GM19023 (cell line): ENCODE data around the gene TTLL3.
"Not testable (repeated sequence)": the region's sequence is repeated elsewhere in the genome, so short reads cannot be mapped to it uniquely, and the experiment has no call there.

ENCODE experiments used
- ATAC-seq: cut with Tn5 transposase; IDR thresholded peaks from one replicate; pipeline ENCODE4 v1.9.1; 2021; ENCODE audit warnings: mild to moderate bottlenecking, moderate library complexity; ENCODE audit not compliant: unreplicated experiment

The TTLL3 gene

DNA sequence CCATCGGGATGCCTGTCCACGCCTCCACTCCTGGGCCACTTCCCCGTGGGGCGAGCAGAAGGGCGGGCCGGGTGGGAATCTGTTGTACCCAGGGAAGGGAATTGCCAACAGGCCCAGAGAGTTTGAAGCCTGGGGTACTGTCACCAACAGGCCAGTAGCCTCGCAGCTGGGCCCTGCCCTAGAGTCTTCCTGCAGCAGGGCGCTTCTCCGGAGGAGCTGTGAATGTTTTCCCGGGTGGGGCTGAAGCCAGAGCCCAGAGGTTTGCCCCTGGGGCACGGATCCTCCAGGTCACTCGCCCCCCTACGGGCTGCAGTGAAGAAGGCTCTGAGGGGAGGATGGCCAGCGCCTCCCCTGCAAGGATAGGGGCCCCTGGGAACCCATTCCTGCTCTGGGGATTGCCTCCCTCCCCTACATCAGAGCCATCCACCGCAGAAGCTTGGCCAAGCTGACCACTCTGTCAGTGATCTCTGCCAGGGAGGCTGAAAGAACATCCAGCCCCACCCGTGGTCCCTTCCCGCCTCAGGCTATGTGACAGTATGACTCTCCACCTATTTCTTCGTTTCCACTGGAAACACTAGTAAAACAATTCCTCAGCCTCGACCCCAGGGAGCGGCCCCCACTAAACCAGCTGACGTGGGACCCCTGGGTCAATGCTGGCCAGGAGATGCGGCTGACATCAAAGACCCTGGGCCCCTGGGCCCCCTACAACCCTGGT lies 53.2 kb downstream of the TTLL3 start:
- no peak for ATAC-seq

GRCh38 chr3:9864200-9864927 lies 54.3 kb downstream of the TTLL3 start:
- ATAC-seq, result no peak

DNA sequence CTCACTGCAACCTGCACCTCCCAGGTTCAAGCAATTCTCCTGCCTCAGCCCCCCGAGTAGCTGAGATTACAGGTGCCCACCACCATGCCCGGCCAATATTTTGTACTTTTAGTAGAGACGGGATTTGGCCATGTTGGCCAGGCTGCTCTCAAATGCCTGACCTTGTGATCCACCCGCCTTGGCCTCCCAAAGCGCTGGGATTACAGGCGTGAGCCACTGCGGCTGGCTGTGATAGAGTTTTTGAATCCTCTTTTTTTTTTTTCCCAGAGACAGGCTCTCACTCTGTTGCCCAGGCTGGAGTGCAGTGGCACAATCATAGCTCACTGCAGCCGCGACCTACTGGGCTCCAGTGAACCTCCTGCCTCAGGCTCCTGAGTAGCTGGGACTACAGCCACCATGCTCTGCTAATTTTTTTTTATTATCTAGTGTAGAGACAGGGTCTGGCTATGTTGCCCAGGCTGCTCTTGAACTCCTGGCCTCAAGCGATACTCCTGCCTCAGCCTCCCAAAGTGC lies 55.1 kb downstream of the TTLL3 start:
- not testable (repeated sequence) for ATAC-seq

DNA sequence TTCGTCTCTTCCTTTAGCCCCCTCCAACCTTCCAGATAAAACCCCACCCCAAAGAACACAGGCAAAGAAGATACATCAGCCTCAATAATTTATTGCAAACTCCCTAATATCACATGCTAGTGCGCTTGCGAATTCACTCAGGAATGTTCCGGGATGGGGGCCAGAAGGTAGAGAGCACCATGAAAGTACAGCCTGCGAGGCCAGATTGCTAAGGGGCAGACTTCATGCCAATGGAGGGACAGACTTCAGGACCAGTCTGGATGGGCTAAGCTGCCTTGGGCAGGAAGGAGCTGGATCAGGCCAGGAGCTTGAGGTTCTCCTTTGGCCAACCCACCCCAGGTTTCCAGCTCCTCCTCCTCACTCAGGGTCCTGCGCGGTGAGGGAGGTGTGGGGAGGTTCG lies 56.6 kb downstream of the TTLL3 start:
- no peak for ATAC-seq

DNA sequence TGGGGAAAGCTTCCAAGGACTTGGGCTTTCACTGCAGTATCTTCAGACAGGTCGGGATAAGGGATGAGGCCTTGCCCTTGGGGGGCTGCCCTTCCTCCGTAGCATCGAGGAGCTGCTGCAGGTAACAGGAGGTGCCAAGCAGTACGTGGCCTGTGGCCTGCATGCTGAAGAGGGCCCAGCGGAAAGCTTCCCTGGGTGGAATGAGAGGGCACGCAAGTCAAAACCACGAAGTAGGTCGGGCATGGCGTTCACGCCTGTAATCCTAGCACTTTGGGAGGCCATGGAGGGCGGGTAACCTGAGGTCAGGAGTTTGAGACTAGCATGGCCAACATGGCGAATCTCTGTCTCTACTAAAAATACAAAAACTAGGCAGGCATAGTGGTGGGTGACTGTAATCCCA lies 57.0 kb downstream of the TTLL3 start:
- no peak for ATAC-seq

DNA sequence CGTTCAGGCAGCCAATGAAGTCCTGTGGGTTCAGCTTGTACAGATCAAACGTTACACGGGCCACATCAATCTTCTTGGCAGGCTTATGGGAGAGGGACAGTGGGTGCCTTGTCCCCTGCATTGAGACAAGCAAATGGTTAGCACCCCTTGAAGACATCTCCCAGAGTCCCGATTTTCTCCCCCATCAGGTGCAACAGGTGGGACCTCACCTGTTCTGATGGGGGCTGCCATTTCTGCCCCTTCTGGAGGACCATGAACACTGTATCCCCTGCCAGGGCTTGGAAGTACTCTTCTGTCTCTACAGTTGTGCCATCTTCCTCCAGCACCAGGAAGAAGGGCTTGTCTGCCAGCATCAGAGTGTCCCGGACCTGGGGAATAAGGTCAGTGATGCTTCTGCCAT lies 59.9 kb downstream of the TTLL3 start:
- ATAC-seq, result no peak

DNA sequence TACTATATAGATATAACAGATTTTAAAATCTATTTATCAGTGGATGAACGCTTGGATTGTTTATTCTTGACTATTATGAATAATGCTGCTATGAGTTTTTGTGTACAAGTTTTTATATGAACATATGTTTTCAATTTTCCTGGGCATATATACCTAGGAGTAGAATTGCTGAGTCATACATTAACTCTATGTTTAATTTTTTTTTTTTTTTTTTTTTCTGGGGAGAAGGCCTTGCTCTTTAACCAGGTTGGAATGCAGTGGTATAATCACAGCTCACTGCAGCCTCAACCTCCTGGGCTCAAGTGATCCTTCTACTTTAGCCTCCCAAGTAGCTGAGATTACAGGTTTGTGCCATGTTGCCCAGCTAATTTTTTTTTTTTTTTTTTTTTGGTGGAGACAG lies 60.9 kb downstream of the TTLL3 start:
- no peak for ATAC-seq

- not testable (repeated sequence) for ATAC-seq
Observed at GRCh38 chr3:9872067-9872466, 62.0 kb downstream of the TTLL3 start.

DNA sequence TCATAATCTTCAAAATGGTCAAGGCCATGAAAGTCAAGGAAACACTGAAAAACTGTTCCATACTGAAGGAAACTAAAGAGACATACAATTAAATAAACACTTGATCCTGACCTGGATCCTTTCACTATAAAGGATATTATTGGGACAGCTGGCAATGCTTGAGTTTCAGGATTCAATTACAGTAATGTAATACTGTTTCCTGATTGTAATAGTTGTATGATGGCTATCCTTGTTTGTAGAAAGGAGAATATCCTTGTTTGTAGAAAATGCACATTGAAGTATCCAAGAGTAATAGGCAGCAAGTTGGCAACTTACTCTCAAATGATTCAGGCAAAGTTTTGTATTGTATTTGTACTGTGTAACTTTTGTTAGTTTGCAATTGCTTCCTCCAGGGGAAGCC lies 65.4 kb downstream of the TTLL3 start:
- ATAC-seq, result no peak

GRCh38 chr3:9876255-9876654 lies 66.2 kb downstream of the TTLL3 start:
- not testable (repeated sequence) for ATAC-seq

- ATAC-seq, result no peak
Observed at GRCh38 chr3:9876991-9877390, 66.9 kb downstream of the TTLL3 start.

- ATAC-seq, result no peak
Observed at GRCh38 chr3:9878700-9879099, 68.6 kb downstream of the TTLL3 start.

DNA sequence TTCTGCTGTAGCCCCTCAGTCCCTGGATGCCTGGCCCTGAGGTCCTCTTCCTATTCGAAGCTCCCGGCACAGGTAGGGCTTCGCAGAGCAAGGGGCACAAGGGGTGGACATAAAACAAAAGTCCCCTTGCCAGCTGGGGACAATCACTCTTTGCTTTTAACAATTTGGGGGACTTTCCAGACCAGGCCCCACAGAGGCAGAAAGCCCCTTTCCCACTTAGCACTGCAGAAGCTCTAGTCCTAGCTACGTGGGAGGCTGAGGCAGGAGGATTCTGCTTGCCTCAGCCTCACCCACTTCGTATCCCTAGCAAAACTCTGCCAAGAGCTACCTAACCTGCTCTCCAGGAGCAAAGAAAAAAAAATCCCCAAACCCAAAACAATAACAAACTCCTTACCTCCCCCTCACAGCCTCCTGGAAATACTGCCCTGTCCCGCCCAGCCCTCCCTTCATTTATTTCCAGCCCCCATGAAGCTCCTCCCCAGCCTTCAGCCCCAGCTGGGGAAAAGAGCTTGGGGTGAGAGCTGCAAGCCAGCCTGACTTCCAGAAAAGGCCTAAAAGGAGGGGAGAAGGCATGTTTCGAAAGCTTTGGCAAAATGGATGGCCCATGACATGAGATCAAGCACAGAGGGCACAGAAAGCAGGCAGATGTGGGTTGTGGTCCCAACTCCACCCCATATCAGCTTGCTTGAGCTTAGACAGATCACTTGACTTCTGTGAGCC lies 69.9 kb downstream of the TTLL3 start, which contains the start of gene CIDEC:
TSS of gene CIDEC (minus strand) at position 424 of the 720 bp plus-strand sequence. CDS start 1,767 bp downstream, outside the sequence.
- no peak for ATAC-seq

GRCh38 chr3:9881441-9881840 lies 71.4 kb downstream of the TTLL3 start:
- ATAC-seq, result no peak

DNA sequence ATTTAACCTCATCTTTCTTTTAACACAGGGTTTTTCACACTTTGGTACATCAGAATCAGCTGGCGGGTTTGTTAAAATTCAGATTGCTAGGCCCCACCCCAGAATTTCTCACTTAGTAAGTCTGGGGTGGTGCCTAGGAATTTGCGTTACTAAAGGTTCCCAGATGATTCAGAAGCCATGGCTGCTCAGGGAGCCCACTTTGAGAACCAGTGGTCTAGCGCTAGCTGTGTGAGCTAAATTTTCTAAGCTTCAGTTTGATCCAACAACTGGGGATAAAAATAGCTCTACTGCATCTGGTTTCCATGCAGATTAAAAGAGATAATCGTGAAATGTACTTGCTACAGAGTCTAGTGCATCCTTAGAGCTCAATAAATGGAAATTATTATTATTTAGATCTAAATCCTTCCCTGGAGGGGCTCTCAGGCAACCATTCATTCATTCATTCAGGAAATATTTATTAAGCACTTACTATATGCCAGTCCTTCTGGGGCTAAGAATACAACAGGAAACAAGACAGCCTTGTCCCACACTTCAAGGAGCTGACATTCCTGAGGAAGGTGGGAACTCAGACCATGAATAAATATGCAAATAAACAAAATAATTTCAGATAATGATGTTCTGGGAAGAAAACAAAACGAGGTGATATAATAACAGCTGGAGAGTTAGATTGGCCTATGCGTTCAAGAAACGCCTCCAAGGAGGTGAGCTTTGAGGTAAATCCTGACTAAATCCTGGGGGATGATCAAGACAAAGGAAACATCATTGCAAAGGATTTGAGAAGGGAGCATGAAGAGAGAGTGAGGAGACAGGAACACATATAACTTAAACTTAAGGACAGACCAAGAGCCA lies 73.9 kb downstream of the TTLL3 start:
- no peak for ATAC-seq

DNA sequence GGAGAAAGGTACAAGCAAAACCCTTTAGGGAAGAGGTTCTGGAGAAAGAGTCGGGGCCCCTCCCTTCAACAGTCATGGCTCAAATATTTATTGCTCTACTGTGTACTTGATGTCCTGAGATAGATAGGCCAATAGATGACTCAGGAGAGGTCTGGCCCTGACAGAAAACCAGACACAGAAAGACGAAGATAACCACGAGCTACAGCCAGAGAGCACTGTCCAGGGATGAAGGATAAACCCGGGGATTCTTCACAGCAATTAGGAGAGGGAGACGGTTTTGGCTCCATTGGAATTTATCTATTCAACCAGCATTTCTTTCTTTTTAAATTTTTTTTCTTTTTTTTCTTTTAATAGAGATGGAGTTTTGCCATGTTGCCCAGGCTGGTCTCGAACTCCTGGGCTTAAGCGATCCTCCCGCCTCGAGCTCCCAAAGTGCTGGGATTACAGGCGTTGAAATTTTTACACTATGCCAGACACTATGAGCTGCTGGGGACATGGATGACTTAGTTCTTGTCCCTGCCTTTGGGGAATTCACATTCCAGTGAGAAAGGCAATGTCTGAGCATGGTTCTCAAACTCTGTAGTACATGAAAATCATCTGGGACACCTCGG lies 74.6 kb downstream of the TTLL3 start:
- no peak for ATAC-seq
